SH-SY5Y (cell line): ENCODE measurements around the gene MGAT5B.

ENCODE experiments used
- GATA2 ChIP-seq: IDR thresholded peaks from 2 replicates; pipeline ENCODE4 v1.6.1; 2011; ENCODE audit warnings: mild to moderate bottlenecking, low read depth, low read length
- GATA3 ChIP-seq: IDR thresholded peaks from 2 replicates; pipeline ENCODE4 v1.6.1; 2011; ENCODE audit warnings: low read depth, mild to moderate bottlenecking, low read length, moderate library complexity

DNA sequence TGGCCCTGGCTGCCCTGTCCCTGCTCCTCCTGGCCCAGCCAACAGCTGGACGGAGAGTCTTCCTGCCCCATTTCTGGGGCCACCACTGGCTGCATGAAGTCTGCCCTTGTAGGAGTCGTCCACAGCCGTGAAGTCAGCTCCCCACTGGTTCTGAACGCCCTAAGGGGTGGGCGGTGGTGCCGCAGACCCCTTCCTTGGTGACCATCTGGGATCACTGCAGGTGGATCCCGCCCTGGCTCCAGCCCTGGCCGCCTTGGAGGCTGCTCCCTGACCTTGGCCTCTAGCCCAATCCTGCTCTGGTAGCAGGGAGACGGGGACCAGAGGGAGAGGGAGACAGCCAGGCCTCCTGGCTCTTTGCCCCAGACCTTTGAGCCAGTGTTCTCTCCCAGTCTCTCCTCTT is 35.4 kb downstream of the MGAT5B start:
- TF ChIP-seq GATA2 (no peak), GATA3 (no peak)
